ENCODE measurements around the gene LHFPL2.

DNA sequence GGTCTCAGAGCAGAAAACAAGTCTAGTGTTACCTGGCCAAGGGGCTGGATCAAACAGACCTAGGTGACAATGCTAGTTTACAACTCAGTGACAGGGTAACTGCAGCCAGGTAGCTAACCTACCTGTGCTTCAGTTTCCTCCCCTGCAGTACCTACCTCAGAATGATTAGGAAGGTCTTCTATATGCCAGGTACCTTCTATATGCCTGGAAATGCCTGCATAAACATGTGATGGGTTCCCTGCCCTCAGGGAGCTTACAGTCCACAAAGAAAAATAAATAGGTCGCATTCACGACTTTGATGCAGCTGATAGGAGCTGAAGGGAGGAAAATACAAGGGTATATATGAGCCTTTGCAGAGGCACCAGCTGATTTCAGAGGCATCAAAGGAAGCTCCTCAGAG is 16.1 kb downstream of the LHFPL2 start:
- TF ChIP-seq, protein P1, sequence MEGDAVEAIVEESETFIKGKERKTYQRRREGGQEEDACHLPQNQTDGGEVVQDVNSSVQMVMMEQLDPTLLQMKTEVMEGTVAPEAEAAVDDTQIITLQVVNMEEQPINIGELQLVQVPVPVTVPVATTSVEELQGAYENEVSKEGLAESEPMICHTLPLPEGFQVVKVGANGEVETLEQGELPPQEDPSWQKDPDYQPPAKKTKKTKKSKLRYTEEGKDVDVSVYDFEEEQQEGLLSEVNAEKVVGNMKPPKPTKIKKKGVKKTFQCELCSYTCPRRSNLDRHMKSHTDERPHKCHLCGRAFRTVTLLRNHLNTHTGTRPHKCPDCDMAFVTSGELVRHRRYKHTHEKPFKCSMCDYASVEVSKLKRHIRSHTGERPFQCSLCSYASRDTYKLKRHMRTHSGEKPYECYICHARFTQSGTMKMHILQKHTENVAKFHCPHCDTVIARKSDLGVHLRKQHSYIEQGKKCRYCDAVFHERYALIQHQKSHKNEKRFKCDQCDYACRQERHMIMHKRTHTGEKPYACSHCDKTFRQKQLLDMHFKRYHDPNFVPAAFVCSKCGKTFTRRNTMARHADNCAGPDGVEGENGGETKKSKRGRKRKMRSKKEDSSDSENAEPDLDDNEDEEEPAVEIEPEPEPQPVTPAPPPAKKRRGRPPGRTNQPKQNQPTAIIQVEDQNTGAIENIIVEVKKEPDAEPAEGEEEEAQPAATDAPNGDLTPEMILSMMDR (IDR thresholded peaks at IDR 0.05), result no peak
- TF ChIP-seq POLR2A (IDR thresholded peaks at IDR 0.05), result no peak

Data from body of pancreas (tissue), 4 donors.